OCI-LY1 (cell line): Measurements from ENCODE around the gene ZNF800.
A peak's percentile ranks its signal among the peaks of the same experiment; 100 is the strongest.

Source experiments
- H2AFZ ChIP-seq: fragments of 200-600 bp; sonication (generic), shearing (Covaris generic); 2 replicates; pipeline ENCODE4 v1.6.0; 2014; ENCODE audit warnings: antibody characterized with exemption, mild to moderate bottlenecking, low read length
- H3F3A ChIP-seq: fragments of 200-600 bp; sonication (generic), shearing (Covaris generic); 2 replicates; pipeline ENCODE4 v1.6.0; 2014; ENCODE audit warnings: mild to moderate bottlenecking, antibody characterized with exemption, low read length, moderate library complexity; ENCODE audit not compliant: insufficient read depth
- H3K27ac ChIP-seq: fragments of 200-600 bp; sonication (generic); 2 replicates; pipeline ENCODE4 v1.5.1; 2014; ENCODE audit warnings: low read length, mixed run types, mild to moderate bottlenecking, low read depth; ENCODE audit not compliant: poor library complexity, severe bottlenecking
- H3K27me3 ChIP-seq: fragments of 200-600 bp; sonication (generic); 2 replicates; pipeline ENCODE4 v1.6.0; 2014; ENCODE audit warnings: antibody characterized with exemption, mild to moderate bottlenecking, low read length, moderate library complexity; ENCODE audit not compliant: insufficient read depth
- H3K36me3 ChIP-seq: fragments of 200-600 bp; sonication (generic); 2 replicates; pipeline ENCODE4 v1.6.1; 2014; ENCODE audit warnings: mild to moderate bottlenecking, antibody characterized with exemption, low read length, moderate library complexity, mixed read lengths; ENCODE audit not compliant: insufficient read depth
- H3K4me1 ChIP-seq: fragments of 200-600 bp; sonication (generic); 2 replicates; pipeline ENCODE4 v1.5.1; 2014; ENCODE audit warnings: mild to moderate bottlenecking, low read length, moderate library complexity; ENCODE audit not compliant: insufficient read depth, severe bottlenecking
- H3K4me2 ChIP-seq: fragments of 200-600 bp; sonication (generic), shearing (Covaris generic); 2 replicates; pipeline ENCODE4 v1.6.1; 2014; ENCODE audit warnings: low read length
- H3K4me3 ChIP-seq: fragments of 200-600 bp; sonication (generic); 2 replicates; pipeline ENCODE4 v1.5.1; 2014; ENCODE audit warnings: low read length, low read depth, mild to moderate bottlenecking, mixed read lengths; ENCODE audit not compliant: poor library complexity, severe bottlenecking
- H3K79me2 ChIP-seq: fragments of 200-600 bp; shearing (Covaris generic); 2 replicates; pipeline ENCODE4 v1.6.1; 2016; ENCODE audit warnings: mixed run types, low read length, mixed read lengths; ENCODE audit not compliant: insufficient read depth
- H3K9ac ChIP-seq: fragments of 200-600 bp; sonication (generic), shearing (Covaris generic); 2 replicates; pipeline ENCODE4 v1.6.1; 2014; ENCODE audit warnings: mild to moderate bottlenecking, low read length, mixed read lengths
- H3K9me2 ChIP-seq: fragments of 200-600 bp; sonication (generic), shearing (Covaris generic); 2 replicates; pipeline ENCODE4 v1.6.1; 2014; ENCODE audit warnings: low read depth, mild to moderate bottlenecking, low read length, mixed read lengths
- H3K9me3 ChIP-seq: fragments of 200-600 bp; shearing (Covaris generic); 2 replicates; pipeline ENCODE4 v1.6.1; 2014; ENCODE audit warnings: low read length, mixed read lengths
- H4K20me1 ChIP-seq: fragments of 200-600 bp; sonication (generic), shearing (Covaris generic); 2 replicates; pipeline ENCODE4 v1.6.0; 2016; ENCODE audit warnings: mild to moderate bottlenecking, low read length; ENCODE audit not compliant: insufficient read depth
- CTCF ChIP-seq: fragments of 200-600 bp; sonication (generic), shearing (Covaris generic); IDR thresholded peaks from 2 replicates; pipeline ENCODE4 v1.5.1; 2017; ENCODE audit warnings: mild to moderate bottlenecking, antibody characterized with exemption, low read length, moderate library complexity, mixed read lengths
- EZH2 ChIP-seq: fragments of 200-600 bp; sonication (generic), shearing (Covaris generic); IDR thresholded peaks from 2 replicates; pipeline ENCODE4 v1.8.0; 2017; ENCODE audit warnings: borderline replicate concordance, mixed run types, mild to moderate bottlenecking, antibody characterized with exemption, low read length, moderate library complexity, mixed read lengths

Gene ZNF800

GRCh38 chr7:127392566-127393367 is at the start of gene ZNF800:
TSS of gene ZNF800 (minus strand) at chr7:127392708. CDS start at chr7:127391557, 1,151 bp downstream.
- peak within 1 kb of the TSS; percentile 96 for H3K9ac ChIP-seq
- H3K79me2 ChIP-seq = peaks cover 38% of the 10 kb centered on the region
- H2AFZ ChIP-seq = peak within 1 kb of the TSS; percentile 32; the same call in 1 of the 2 replicates
- H3K4me2 ChIP-seq = peak within 1 kb of the TSS; percentile 94
- H3K27me3 ChIP-seq = no peaks in the 10 kb centered on the region
- H3K9me2 ChIP-seq = no peaks in the 10 kb centered on the region
- TF ChIP-seq CTCF = no peak
- no peak for TF ChIP-seq EZH2
- H3K4me3 ChIP-seq = peak within 1 kb of the TSS; percentile 86
- H3K27ac ChIP-seq = peak within 1 kb of the TSS; percentile 78
- peaks cover 39% of the 10 kb centered on the region for H3K4me1 ChIP-seq
- peaks cover 37% of the 10 kb centered on the region for H3K36me3 ChIP-seq
- H3K9me3 ChIP-seq = no peaks in the 10 kb centered on the region
- H4K20me1 ChIP-seq = peaks cover 5% of the 10 kb centered on the region; the same call in 1 of the 2 replicates
- no peaks in the 10 kb centered on the region for H3F3A ChIP-seq

GRCh38 chr7:127440206-127440605 is 47.7 kb upstream of the ZNF800 start:
- Histone ChIP-seq H3K9ac (no peak overlapping the region), H3K27ac (no peak overlapping the region), H3K9me3 (peaks cover 3% of the 10 kb centered on the region; the same call in 1 of the 2 replicates), H3K4me3 (no peak overlapping the region), H3K4me1 (no peaks in the 10 kb centered on the region), H4K20me1 (no peaks in the 10 kb centered on the region), H3F3A (no peaks in the 10 kb centered on the region), H3K27me3 (no peaks in the 10 kb centered on the region), H2AFZ (no peak overlapping the region), H3K36me3 (no peaks in the 10 kb centered on the region), H3K79me2 (no peaks in the 10 kb centered on the region), H3K9me2 (no peaks in the 10 kb centered on the region), H3K4me2 (no peak overlapping the region)
- TF ChIP-seq CTCF = no peak
- no peak for TF ChIP-seq EZH2

GRCh38 chr7:127438836-127439235 is 46.3 kb upstream of the ZNF800 start:
- Histone ChIP-seq H3K27me3 (no peaks in the 10 kb centered on the region), H3K4me1 (no peaks in the 10 kb centered on the region), H3K79me2 (no peaks in the 10 kb centered on the region), H3K9me3 (peaks cover 3% of the 10 kb centered on the region; the same call in 1 of the 2 replicates), H3K36me3 (no peaks in the 10 kb centered on the region), H3K9ac (no peak overlapping the region), H3F3A (no peaks in the 10 kb centered on the region), H3K9me2 (no peaks in the 10 kb centered on the region), H2AFZ (no peak overlapping the region), H4K20me1 (no peaks in the 10 kb centered on the region), H3K4me3 (no peak overlapping the region), H3K27ac (no peak overlapping the region), H3K4me2 (no peak overlapping the region)
- TF ChIP-seq EZH2 = no peak
- TF ChIP-seq CTCF = no peak
